ENCODE results near the gene MTFP1. TPM values are rescaled to one million over a fixed set of nuclear protein-coding genes. Genes with fewer than 3 reads are reported as not detected.
"Not testable (repeated sequence)": the region's sequence is repeated elsewhere in the genome, so short reads cannot be mapped to it uniquely, and the experiment has no call there.

MTFP1 gene
- total RNA-seq, 2 donors from 2014 or later = 50.6 to 61.1 TPM

DNA sequence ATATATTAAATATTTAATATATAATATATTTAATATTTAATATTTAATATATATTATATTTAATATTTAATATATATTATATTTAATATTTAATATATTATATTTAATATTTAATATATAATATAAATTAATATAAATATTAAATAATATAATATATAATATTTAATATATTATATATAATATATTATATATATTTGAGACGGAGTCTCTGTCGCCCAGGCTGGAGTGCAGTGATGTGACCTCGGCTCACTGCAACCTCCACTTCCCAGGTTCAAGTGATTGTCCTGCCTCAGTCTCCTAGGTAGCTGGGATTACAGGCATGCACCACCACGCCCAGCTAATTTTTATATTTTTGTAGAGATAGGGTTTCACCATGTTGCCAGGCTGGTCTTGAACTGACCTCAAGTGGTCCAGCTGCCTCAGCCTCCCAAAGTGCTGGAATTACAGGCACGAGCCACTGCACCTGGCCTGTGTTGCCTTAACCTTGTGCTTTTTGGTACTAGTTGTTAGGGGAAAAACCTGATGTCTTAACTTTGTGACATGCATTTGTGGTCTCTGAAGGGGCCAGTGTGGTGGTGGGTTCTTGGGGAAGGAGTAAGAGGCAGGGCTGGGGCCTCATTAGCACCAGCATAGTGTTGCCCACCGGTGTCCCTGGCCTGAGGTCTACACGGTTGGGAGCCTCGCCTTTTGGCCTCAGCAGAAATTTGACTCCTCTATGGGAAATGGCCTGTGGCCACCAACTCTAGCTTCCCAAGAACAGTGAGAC lies 29.7 kb downstream of the MTFP1 start:
- Mint-ChIP-seq H3K4me1 (ENCODE audit: low read depth) (no peaks in the 10 kb centered on the region), H3K36me3 (ENCODE audit: insufficient read depth in 2 of 2) (no peaks in the 10 kb centered on the region), H3K9me3 (no peaks in the 10 kb centered on the region), H3K27ac (no peak overlapping the region), H3K4me3 (no peak overlapping the region), H3K27me3 (ENCODE audit: low read depth) (peaks cover 10% of the 10 kb centered on the region)
- DNase-seq (no peak), ATAC-seq (replicated peaks in 1 of 2) (peak in 1 of 2 donors; percentile 28)

- DNase-seq (no peak), ATAC-seq (replicated peaks in 1 of 2) (no peak)
- Mint-ChIP-seq H3K36me3 (ENCODE audit: insufficient read depth in 2 of 2) (no peaks in the 10 kb centered on the region), H3K27ac (no peak overlapping the region), H3K9me3 (no peaks in the 10 kb centered on the region), H3K27me3 (ENCODE audit: low read depth) (peaks cover 5% of the 10 kb centered on the region), H3K4me1 (ENCODE audit: low read depth) (no peaks in the 10 kb centered on the region), H3K4me3 (no peak overlapping the region)
Observed at GRCh38 chr22:30457981-30458380, 32.4 kb downstream of the MTFP1 start.

- ATAC-seq (replicated peaks in 1 of 2) = peak; percentile 66 to 79
- Mint-ChIP-seq H3K27me3 (ENCODE audit: low read depth) (peaks cover 5% of the 10 kb centered on the region), H3K27ac (no peak overlapping the region), H3K36me3 (ENCODE audit: insufficient read depth in 2 of 2) (no peaks in the 10 kb centered on the region), H3K4me3 (no peak overlapping the region), H3K9me3 (no peaks in the 10 kb centered on the region), H3K4me1 (ENCODE audit: low read depth) (no peaks in the 10 kb centered on the region)
- DNase-seq = peak; percentile 27 to 44
Observed at GRCh38 chr22:30459181-30460052, 33.8 kb downstream of the MTFP1 start.

GRCh38 chr22:30460147-30460546 lies 34.6 kb downstream of the MTFP1 start:
- no peak overlapping the region for H3K27ac Mint-ChIP-seq
- H3K27me3 Mint-ChIP-seq (ENCODE audit: low read depth) = peaks cover 13% of the 10 kb centered on the region
- no peaks in the 10 kb centered on the region for H3K36me3 Mint-ChIP-seq (ENCODE audit: insufficient read depth in 2 of 2)
- H3K4me3 Mint-ChIP-seq = no peak overlapping the region
- no peak for ATAC-seq (replicated peaks in 1 of 2)
- H3K4me1 Mint-ChIP-seq (ENCODE audit: low read depth) = no peaks in the 10 kb centered on the region
- DNase-seq = no peak
- H3K9me3 Mint-ChIP-seq = peaks cover 3 to 5% of the 10 kb centered on the region in 2 donors

GRCh38 chr22:30460555-30460954 lies 35.0 kb downstream of the MTFP1 start:
- H3K27me3 Mint-ChIP-seq (ENCODE audit: low read depth) = peaks cover 17% of the 10 kb centered on the region
- not testable (repeated sequence) for DNase-seq; H3K27ac Mint-ChIP-seq; H3K4me1 Mint-ChIP-seq (ENCODE audit: low read depth); H3K36me3 Mint-ChIP-seq (ENCODE audit: insufficient read depth in 2 of 2); H3K4me3 Mint-ChIP-seq; H3K9me3 Mint-ChIP-seq; ATAC-seq (replicated peaks in 1 of 2)

- H3K4me1 Mint-ChIP-seq (ENCODE audit: low read depth) = peaks cover 8% of the 10 kb centered on the region
- peaks cover 30% of the 10 kb centered on the region for H3K27me3 Mint-ChIP-seq (ENCODE audit: low read depth)
- no peak overlapping the region for H3K27ac Mint-ChIP-seq
- no peaks in the 10 kb centered on the region for H3K36me3 Mint-ChIP-seq (ENCODE audit: insufficient read depth in 2 of 2)
- no peak for DNase-seq
- ATAC-seq (replicated peaks in 1 of 2) = no peak
- no peak overlapping the region for H3K4me3 Mint-ChIP-seq
- peaks cover 4 to 6% of the 10 kb centered on the region in 2 donors for H3K9me3 Mint-ChIP-seq
Observed at GRCh38 chr22:30469165-30469564, 43.6 kb downstream of the MTFP1 start.

DNA sequence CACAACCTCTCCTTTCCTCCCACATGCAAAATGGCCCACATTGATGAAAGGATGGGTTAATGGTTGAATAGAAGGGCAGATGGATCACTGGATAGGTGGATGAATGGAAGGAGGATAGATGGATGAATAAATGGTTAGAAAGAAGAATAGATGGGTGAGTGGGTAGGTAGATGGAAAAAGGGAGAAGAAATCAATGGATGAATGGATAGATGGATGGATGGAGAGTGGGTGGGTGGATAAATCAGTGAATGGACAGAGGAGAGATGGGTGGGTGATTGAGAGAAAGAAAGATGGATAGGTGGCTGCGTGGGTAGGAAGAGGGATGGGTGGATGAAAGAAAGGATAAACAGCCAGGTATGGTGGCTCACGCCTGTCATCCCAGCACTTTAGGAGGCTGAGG lies 45.1 kb downstream of the MTFP1 start:
- Mint-ChIP-seq H3K9me3 (no peaks in the 10 kb centered on the region), H3K4me3 (no peak overlapping the region), H3K4me1 (ENCODE audit: low read depth) (peaks cover 8% of the 10 kb centered on the region), H3K36me3 (ENCODE audit: insufficient read depth in 2 of 2) (no peaks in the 10 kb centered on the region), H3K27me3 (ENCODE audit: low read depth) (peaks cover 22% of the 10 kb centered on the region), H3K27ac (no peak overlapping the region)
- DNase-seq (no peak), ATAC-seq (replicated peaks in 1 of 2) (no peak)

DNA sequence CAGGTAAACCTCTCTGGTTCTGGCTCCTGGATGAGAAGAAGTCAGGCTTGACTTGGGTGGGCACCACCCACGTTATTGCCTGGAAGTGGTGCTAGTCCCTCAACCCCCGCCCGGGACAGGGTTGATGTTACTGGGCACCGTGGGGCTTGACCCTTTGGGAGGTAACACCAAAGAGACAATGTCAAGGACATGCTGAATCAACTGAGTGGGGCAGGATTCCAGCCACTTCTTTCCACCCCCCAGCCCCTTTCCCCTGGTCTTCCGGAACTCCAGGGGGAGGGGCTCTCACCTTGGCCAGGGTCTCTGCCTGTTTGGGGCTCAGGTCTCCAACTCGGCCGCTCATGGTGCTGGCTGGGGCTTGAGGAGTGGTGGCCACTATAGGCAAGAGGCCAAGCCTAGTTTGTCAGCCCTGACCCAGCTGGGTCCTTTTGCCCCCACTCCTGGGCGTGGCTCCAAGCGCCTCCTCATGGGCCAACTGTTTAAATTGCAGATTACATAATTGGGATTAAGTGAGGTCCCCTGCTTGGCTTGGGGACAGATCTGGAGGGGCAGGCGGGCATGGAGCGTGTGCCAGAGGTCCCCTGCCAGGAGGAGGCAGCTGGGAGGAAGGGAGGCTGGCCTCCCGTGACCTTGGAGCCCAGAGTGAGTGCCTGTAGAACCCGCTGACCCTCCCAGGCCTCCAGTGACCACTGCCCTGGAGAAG lies 46.2 kb downstream of the MTFP1 start, which contains the start of gene SEC14L3:
Gene SEC14L3, minus strand, starts transcription at position 402 of the 703 bp plus-strand sequence. Its CDS starts 59 bp downstream, at position 343.
- no peak within 1 kb of the TSS for H3K27ac Mint-ChIP-seq
- no peaks in the 10 kb centered on the region for H3K9me3 Mint-ChIP-seq
- H3K27me3 Mint-ChIP-seq (ENCODE audit: low read depth) = peaks cover 18% of the 10 kb centered on the region
- no peaks in the 10 kb centered on the region for H3K36me3 Mint-ChIP-seq (ENCODE audit: insufficient read depth in 2 of 2)
- no peak for ATAC-seq (replicated peaks in 1 of 2)
- no peak for DNase-seq
- no peak within 1 kb of the TSS for H3K4me3 Mint-ChIP-seq
- H3K4me1 Mint-ChIP-seq (ENCODE audit: low read depth) = peaks cover 8% of the 10 kb centered on the region

DNA sequence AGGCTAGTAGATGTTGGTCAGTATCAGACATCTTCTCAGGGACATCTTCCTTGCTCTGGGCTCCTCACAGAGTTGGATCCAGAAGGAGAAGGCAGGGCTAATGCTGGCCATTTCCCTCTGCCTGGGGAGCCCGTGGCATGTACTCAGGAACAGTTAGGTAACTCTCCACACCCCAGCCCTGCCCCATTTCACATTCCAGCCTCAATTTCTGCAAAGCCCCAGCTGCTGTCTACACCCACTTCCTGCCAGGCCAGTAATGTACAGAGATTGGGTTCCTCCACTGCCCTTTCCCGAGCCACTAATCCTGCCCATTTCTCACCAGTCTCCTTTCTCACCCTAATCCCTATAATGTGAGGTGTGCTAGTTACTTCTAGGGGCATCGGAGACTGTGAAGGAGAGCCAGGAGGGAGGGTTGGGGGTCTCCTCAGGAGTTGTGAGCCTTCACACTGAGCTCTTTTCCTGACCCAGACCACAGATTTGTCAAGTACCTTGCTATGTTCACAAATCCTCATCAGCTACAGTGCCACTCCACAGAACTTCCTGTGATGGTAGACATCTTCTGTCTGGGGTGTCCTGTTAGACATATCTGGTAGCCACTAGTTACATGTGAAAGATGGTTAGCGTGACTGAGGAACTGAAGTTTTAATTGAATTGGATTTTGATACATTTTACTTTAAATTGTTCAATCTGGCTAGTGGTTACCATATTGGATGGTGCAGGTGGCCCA lies 47.6 kb downstream of the MTFP1 start:
- no peaks in the 10 kb centered on the region for H3K36me3 Mint-ChIP-seq (ENCODE audit: insufficient read depth in 2 of 2)
- H3K4me1 Mint-ChIP-seq (ENCODE audit: low read depth) = peaks cover 8% of the 10 kb centered on the region
- H3K4me3 Mint-ChIP-seq = no peak overlapping the region
- ATAC-seq (replicated peaks in 1 of 2) (no peak), DNase-seq (no peak)
- no peaks in the 10 kb centered on the region for H3K9me3 Mint-ChIP-seq
- no peak overlapping the region for H3K27ac Mint-ChIP-seq
- H3K27me3 Mint-ChIP-seq (ENCODE audit: low read depth) = peaks cover 18% of the 10 kb centered on the region

GRCh38 chr22:30474121-30474520 lies 48.6 kb downstream of the MTFP1 start:
- Mint-ChIP-seq H3K27ac (no peak overlapping the region), H3K9me3 (no peaks in the 10 kb centered on the region), H3K4me1 (ENCODE audit: low read depth) (peaks cover 8% of the 10 kb centered on the region), H3K4me3 (no peak overlapping the region), H3K36me3 (ENCODE audit: insufficient read depth in 2 of 2) (no peaks in the 10 kb centered on the region), H3K27me3 (ENCODE audit: low read depth) (peaks cover 18% of the 10 kb centered on the region)
- no peak for ATAC-seq (replicated peaks in 1 of 2)
- DNase-seq = no peak

DNA sequence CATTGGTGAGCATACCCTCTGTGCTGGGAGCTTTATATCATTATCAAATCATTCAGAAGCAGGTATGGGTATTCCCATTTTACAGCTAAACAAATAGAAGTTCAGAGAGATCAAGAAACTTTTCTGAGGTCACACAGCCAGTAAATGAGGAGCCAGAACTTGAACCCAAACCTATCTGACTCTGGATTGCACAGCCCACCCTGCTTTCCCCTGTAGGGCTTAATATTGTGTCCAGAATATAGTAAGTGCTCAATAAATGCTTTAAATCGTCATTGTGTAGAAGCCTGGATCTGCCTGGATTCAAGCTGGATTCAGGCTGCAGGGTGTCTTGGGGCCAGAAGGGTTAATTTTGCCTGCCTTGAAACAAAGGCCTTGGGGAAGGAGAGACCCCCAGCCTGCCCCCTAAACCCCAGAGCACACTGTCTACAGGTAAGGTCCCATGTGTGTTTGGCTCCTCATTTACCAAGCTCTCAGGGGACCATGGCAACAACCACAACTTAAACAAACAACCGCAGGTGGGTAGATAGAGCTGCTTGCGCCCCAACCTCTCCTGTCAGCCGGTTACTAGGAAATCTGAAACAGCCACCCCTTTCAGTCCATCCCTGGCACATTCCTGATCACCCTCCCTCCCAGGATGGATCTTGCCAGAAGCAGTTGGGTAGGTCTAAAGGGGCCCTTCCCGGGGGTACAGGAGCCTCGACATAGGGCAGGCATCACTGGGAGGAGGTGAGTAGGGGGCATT lies 49.3 kb downstream of the MTFP1 start:
- Mint-ChIP-seq H3K4me3 (no peak overlapping the region), H3K27me3 (ENCODE audit: low read depth) (peaks cover 18% of the 10 kb centered on the region), H3K4me1 (ENCODE audit: low read depth) (peaks cover 8% of the 10 kb centered on the region), H3K36me3 (ENCODE audit: insufficient read depth in 2 of 2) (no peaks in the 10 kb centered on the region), H3K27ac (no peak overlapping the region), H3K9me3 (no peaks in the 10 kb centered on the region)
- ATAC-seq (replicated peaks in 1 of 2) (peak in 1 of 2 donors; percentile 38), DNase-seq (no peak)

Measured in activated T-cell treated with anti-CD3 and anti-CD28 coated beads, Interleukin-2, amount 50 U/mL, for 72 hours (primary cell).